CD4-positive, alpha-beta T cell (primary cell): ENCODE measurements around the gene ADGRL2. TPM values are rescaled to one million over a fixed set of nuclear protein-coding genes. Genes with fewer than 3 reads are reported as not detected.

Experiments used
- ATAC-seq: fragments of 200-7000 bp; cut with Tn5 transposase; one replicate; pipeline ENCODE4 v1.10.0; 2022; ENCODE audit warnings: mild to moderate bottlenecking; ENCODE audit not compliant: poor library complexity
- CTCF ChIA-PET: fragments of 350-600 bp; sonication (Branson Sonifier 250); formaldehyde crosslinking; loops from one replicate; lab custom pipeline; 2021; ENCODE audit warnings: antibody characterized with exemption, inconsistent platforms; lab: Charles Lee
- POLR2A ChIA-PET: fragments of 350-600 bp; sonication (Branson Sonifier 250); formaldehyde crosslinking; loops from one replicate; lab custom pipeline; 2021; ENCODE audit warnings: antibody characterized with exemption, inconsistent platforms; lab: Charles Lee
- DNase-seq, 14 experiments: peaks; one replicate each; pipeline ENCODE4 v3.0.0-alpha.2; 2013 to 2020; ENCODE audit warnings: mixed read lengths in 2 of 14
- H3K27ac ChIP-seq, 2 donors: one replicate each; pipeline versions ENCODE4 v1.5.1 to v1.7.0; 2013; ENCODE audit warnings: low read length in 2 of 2, low read depth in 1 of 2, mild to moderate bottlenecking in 1 of 2
- H3K27me3 ChIP-seq, 2 experiments: 1 replicate in 1 of 2; 2 replicates in 1 of 2; pipeline versions ENCODE4 v1.6.1 to v1.7.0; 2013; ENCODE audit warnings: low read length in 2 of 2, control low read depth in 1 of 2, mild to moderate bottlenecking in 1 of 2, moderate library complexity in 1 of 2; ENCODE audit not compliant: insufficient read depth in 2 of 2, control insufficient read depth in 1 of 2
- H3K36me3 ChIP-seq: one replicate; pipeline ENCODE4 v1.6.1; 2013; ENCODE audit warnings: low read length, control low read depth; ENCODE audit not compliant: insufficient read depth
- H3K4me1 ChIP-seq: one replicate; pipeline ENCODE4 v1.6.1; 2013; ENCODE audit warnings: low read length, control low read depth; ENCODE audit not compliant: insufficient read depth
- H3K4me3 ChIP-seq: one replicate; pipeline ENCODE4 v1.5.1; 2013; ENCODE audit warnings: mild to moderate bottlenecking, low read length, moderate library complexity
- H3K9me3 ChIP-seq, 2 experiments: 1 replicate in 1 of 2; 2 replicates in 1 of 2; pipeline versions ENCODE4 v1.6.1 to v1.7.0; 2013; ENCODE audit warnings: low read length in 2 of 2, mild to moderate bottlenecking in 2 of 2, control low read depth in 1 of 2, moderate library complexity in 1 of 2; ENCODE audit not compliant: control insufficient read depth in 1 of 2, insufficient read depth in 1 of 2
- H3K27ac Mint-ChIP-seq: one replicate; pipeline ENCODE4 v1.8.0; 2020; ENCODE audit warnings: mixed read lengths
- H3K27me3 Mint-ChIP-seq: one replicate; pipeline ENCODE4 v1.8.0; 2021; ENCODE audit warnings: mixed read lengths
- H3K36me3 Mint-ChIP-seq: one replicate; pipeline ENCODE4 v1.8.0; 2021; ENCODE audit warnings: low read depth, mixed read lengths
- H3K4me1 Mint-ChIP-seq: one replicate; pipeline ENCODE4 v1.8.0; 2021; ENCODE audit warnings: low read depth, mixed read lengths
- H3K4me3 Mint-ChIP-seq: one replicate; pipeline ENCODE4 v1.8.0; 2020; ENCODE audit warnings: mild to moderate bottlenecking, mixed read lengths
- H3K9me3 Mint-ChIP-seq: one replicate; pipeline ENCODE4 v1.8.0; 2020; ENCODE audit warnings: mixed read lengths
- intact Hi-C, 2 experiments: fragments of 100-400 bp; cut with DNase I in 1 of 2; cut with micrococcal nuclease in 1 of 2; formaldehyde crosslinking; loops; one replicate each; pipeline versions ENCODE4 v1.15.1 to v1.9.0; 2023 to 2025; cut with DNase I, micrococcal nuclease
- total RNA-seq, 174 experiments: library from RNA in 2 of 174; stranded (reverse) in 2 of 174; gene quantifications; one replicate each; pipeline ENCODE4 v1.2.3 and lab custom pipeline; 2021 to 2026
- TF ChIP-seq, protein P1 (sequence below): fragments of 200-600 bp; IDR thresholded peaks from one replicate; pipeline ENCODE4 v1.8.0; 2022; ENCODE audit warnings: antibody characterized with exemption, mild to moderate bottlenecking

The ADGRL2 gene
- total RNA-seq, 2 experiments from 2014 or later, result not detected

- H3K9me3 ChIP-seq, result peaks cover 0 to 30% of the 10 kb centered on the region in 2 experiments
- DNase-seq (no peak), ATAC-seq (no peak)
- H3K27ac ChIP-seq, result no peak overlapping the region
- TF ChIP-seq, protein P1, sequence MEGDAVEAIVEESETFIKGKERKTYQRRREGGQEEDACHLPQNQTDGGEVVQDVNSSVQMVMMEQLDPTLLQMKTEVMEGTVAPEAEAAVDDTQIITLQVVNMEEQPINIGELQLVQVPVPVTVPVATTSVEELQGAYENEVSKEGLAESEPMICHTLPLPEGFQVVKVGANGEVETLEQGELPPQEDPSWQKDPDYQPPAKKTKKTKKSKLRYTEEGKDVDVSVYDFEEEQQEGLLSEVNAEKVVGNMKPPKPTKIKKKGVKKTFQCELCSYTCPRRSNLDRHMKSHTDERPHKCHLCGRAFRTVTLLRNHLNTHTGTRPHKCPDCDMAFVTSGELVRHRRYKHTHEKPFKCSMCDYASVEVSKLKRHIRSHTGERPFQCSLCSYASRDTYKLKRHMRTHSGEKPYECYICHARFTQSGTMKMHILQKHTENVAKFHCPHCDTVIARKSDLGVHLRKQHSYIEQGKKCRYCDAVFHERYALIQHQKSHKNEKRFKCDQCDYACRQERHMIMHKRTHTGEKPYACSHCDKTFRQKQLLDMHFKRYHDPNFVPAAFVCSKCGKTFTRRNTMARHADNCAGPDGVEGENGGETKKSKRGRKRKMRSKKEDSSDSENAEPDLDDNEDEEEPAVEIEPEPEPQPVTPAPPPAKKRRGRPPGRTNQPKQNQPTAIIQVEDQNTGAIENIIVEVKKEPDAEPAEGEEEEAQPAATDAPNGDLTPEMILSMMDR, result no peak
- Mint-ChIP-seq H3K36me3 (no peaks in the 10 kb centered on the region), H3K27me3 (peaks cover 49% of the 10 kb centered on the region), H3K4me1 (peaks cover 6% of the 10 kb centered on the region), H3K27ac (no peak overlapping the region), H3K4me3 (no peak overlapping the region), H3K9me3 (no peaks in the 10 kb centered on the region)
- H3K4me1 ChIP-seq, result no peaks in the 10 kb centered on the region
- ChIA-PET CTCF (no interaction called here), POLR2A (no interaction called here)
- no peak overlapping the region for H3K4me3 ChIP-seq
- peaks cover 27 to 56% of the 10 kb centered on the region in 2 experiments for H3K27me3 ChIP-seq
- intact Hi-C loops, result no loop called here
- H3K36me3 ChIP-seq, result no peaks in the 10 kb centered on the region
These were observed 2.1 kb downstream of the ADGRL2 start for GRCh38 chr1:81802707-81803430.

DNA sequence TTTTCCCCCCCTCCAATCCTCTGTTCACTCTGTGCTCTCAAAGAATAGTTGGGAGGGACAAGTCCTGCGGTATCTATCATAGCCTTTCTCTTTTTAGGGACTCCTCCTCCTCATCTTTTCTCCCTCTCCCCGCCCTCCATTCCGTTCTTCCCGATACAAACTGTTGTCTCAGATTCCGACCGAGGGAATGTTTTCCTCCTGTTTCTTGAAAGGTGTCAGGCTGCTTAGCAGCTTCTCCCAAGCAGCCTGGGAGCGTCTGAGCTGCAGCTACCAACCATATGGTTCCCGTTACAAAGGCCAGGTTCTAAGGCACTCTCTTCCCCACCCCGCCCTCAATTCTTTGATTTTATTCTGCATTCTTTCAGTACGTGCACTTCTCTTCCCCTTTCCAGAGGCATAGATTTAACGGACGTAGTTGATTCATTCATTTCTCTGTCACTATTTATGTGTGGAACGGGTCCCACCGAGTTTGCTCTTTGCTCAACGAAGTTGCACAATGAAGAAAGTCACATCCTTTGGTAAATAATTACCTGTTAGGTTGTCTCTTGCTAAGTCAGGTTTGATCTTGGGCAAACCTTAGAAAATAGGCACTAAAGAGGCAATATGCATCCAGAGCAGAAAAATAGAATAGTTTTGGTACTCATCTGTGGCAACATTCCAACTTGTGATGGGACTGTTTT lies 2.8 kb downstream of the ADGRL2 start:
- TF ChIP-seq, protein P1, result no peak
- H3K9me3 Mint-ChIP-seq, result no peaks in the 10 kb centered on the region
- Histone ChIP-seq H3K4me3 (no peak overlapping the region), H3K27ac (no peak overlapping the region), H3K9me3 (peaks cover 0 to 30% of the 10 kb centered on the region in 2 experiments), H3K36me3 (no peaks in the 10 kb centered on the region), H3K27me3 (peaks cover 27 to 54% of the 10 kb centered on the region in 2 experiments), H3K4me1 (no peaks in the 10 kb centered on the region)
- ATAC-seq (no peak), DNase-seq (no peak)
- peaks cover 46% of the 10 kb centered on the region for H3K27me3 Mint-ChIP-seq
- H3K27ac Mint-ChIP-seq, result no peak overlapping the region
- H3K4me3 Mint-ChIP-seq, result no peak overlapping the region
- intact Hi-C loops, result no loop called here
- POLR2A ChIA-PET, result no interaction called here
- peaks cover 6% of the 10 kb centered on the region for H3K4me1 Mint-ChIP-seq
- no peaks in the 10 kb centered on the region for H3K36me3 Mint-ChIP-seq
- CTCF ChIA-PET, result no interaction called here

GRCh38 chr1:81804312-81804711 lies 3.6 kb downstream of the ADGRL2 start:
- Mint-ChIP-seq H3K27ac (no peak overlapping the region), H3K9me3 (no peaks in the 10 kb centered on the region), H3K4me1 (peaks cover 6% of the 10 kb centered on the region), H3K36me3 (no peaks in the 10 kb centered on the region), H3K27me3 (peaks cover 38% of the 10 kb centered on the region), H3K4me3 (no peak overlapping the region)
- intact Hi-C loops, result no loop called here
- peaks cover 27 to 48% of the 10 kb centered on the region in 2 experiments for H3K27me3 ChIP-seq
- ATAC-seq, result no peak
- no peaks in the 10 kb centered on the region for H3K4me1 ChIP-seq
- H3K36me3 ChIP-seq, result no peaks in the 10 kb centered on the region
- ChIA-PET POLR2A (no interaction called here), CTCF (no interaction called here)
- no peak overlapping the region for H3K4me3 ChIP-seq
- no peak overlapping the region for H3K27ac ChIP-seq
- DNase-seq, result no peak
- TF ChIP-seq, protein P1, result no peak
- peaks cover 0 to 30% of the 10 kb centered on the region in 2 experiments for H3K9me3 ChIP-seq
